RPMI8226 (cell line): ENCODE measurements around the gene MCOLN2.
"Not testable (repeated sequence)": the region's sequence is repeated elsewhere in the genome, so short reads cannot be mapped to it uniquely, and the experiment has no call there.

Source experiments
- DNase-seq: peaks from one replicate; pipeline ENCODE4 v3.0.0-alpha.2; 2015

The MCOLN2 gene

GRCh38 chr1:84939761-84940160 lies 57.2 kb downstream of the MCOLN2 start:
- DNase-seq, result no peak

- no peak for DNase-seq
Measured at GRCh38 chr1:84939151-84939550, 57.8 kb downstream of the MCOLN2 start.

DNA sequence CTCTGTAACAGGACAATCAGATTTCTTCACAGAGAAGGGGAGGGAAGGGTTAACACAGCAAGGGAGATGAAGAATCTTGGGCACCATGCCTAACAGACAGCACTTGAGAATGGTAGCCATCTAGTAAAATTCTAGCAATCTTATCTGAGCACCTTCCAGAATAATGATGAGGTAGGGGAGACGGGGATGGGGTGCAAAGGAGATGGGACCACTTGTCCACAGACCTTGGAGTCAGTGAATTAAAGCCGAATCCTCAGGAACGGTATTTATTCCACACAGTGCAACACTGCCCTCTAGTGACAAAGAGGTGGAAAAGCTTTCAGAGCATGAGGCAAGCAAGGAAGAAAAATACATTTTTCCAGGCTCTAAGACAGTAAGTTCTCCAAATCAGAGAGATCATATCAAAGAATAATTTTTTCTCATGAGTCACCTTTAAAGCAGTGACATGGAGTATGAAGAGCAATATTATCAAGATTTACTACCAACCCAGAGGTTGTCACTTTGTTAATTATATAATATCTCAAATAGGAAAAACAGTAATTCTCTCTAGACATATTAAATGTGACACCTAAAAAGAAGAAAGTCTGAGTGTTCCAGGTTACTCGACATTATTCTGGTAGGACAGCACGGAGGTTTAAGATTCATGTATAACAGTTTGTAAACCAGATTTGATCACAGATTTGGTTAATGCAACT lies 60.6 kb downstream of the MCOLN2 start:
- peak; percentile 46 for DNase-seq

DNA sequence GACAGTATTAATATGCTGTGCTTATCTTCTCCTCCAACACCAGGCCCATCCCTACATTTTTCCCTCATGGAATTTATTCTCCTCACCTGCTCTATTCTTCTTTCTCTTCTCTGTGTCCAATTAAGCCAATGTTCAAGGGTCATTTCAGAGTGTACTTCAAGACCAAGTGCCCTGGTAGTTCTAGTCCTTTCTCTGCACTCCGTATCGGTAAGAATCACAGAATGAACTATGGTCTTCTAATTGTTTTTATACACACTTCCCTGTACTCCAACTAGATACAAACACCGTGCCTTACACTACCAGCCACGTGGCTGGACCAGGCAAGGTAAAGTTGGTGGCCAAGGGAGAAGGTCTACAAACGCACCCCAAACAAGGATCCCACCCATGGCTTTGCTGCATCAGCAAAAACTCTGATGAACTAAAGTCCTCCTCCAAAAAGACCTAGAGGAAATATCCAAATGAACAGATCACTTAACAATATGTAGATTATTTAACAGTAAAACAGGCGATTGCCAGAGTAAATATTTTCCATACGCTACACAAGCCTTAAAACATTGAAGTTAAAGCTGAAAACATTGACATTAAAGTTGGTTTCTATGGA lies 63.8 kb downstream of the MCOLN2 start:
- DNase-seq, result no peak

DNA sequence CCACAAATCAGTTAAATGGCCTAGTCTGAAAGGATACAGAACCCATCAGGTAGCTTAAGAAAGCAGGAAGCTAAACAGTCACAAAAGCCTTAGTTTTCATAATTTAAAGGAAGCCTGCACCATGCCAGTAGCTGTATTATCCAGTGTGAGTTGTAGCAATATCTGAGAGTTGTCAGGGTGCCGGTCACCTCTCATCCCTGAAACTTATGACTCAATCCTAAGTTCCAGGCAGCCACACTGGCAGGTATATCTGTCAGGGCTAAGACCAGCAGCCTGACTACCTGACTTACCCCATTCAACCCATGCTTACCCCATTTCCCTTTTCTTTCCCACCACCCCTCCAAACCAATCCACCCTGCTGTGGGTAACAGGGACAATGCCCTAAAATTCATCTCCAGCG lies 66.1 kb downstream of the MCOLN2 start:
- DNase-seq, result no peak

DNA sequence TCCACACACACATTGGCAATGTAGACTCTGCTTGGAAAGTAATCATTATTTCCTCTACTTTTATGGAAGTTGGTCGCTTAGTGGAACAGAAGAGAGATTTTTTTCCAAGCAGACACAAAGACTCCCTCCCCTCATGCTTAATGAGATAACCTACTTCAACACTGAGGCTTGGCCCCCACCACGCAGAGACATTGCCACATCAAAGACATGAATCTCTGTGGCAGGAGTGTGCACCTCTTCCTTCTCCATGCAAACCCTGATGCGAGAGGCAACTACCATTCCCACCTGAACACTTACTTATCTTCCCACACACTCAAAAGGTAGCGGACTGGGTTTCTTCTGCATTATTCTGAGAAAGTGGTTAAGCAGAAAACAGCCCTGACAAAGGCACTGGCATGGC lies 66.6 kb downstream of the MCOLN2 start:
- no peak for DNase-seq

- no peak for DNase-seq
Measured at GRCh38 chr1:84929581-84929980, 67.3 kb downstream of the MCOLN2 start.

GRCh38 chr1:84928979-84929378 lies 67.9 kb downstream of the MCOLN2 start:
- DNase-seq, result no peak

GRCh38 chr1:84923317-84923716 lies 73.6 kb downstream of the MCOLN2 start:
- no peak for DNase-seq

- no peak for DNase-seq
Measured at GRCh38 chr1:84920159-84920558, 76.8 kb downstream of the MCOLN2 start.

DNA sequence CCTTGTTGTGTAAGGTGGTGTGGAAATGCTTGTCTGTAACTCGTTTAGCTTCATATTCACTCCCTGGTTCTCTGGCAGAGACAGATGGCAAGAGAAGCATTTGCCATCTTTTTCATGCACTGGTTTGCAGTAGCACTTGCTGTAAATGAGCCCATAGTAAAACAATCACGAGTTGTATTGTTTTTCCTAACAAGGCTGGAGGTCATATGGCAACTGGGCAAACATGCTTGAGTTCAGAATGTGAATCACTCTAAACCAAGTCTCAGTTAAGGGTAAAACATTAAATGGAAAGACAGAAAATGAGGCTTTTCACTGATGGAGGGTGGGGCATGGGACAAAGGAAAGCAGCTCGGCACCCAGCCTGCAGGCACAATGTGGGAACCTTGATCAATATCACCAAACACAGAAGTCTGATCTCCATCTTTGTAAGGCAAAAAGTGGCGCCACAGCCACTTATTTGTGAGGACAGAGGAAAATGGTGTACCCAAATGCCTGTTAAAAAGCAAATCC lies 77.4 kb downstream of the MCOLN2 start:
- DNase-seq, result no peak

- DNase-seq, result no peak
Measured at GRCh38 chr1:84918726-84919336, 78.1 kb downstream of the MCOLN2 start.

DNA sequence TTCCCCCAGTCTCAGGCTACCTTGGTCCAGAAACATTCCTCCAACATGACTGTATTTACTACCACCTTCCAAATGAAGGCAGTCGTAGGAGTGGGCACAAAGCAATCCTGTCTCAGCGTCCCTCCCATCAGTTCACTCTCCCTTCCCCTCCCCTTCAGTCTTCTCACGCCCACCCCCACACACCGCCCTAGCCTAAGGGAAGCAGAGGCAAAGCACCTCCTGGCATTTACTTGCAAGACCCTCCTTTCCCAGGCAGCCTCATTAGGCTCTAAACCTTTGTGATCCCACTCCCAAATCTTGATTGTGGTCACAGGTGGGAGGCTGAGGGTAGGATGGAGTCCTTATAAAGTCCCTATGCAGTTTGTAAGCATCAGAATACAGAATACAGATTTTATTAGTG lies 80.0 kb downstream of the MCOLN2 start:
- no peak for DNase-seq

DNA sequence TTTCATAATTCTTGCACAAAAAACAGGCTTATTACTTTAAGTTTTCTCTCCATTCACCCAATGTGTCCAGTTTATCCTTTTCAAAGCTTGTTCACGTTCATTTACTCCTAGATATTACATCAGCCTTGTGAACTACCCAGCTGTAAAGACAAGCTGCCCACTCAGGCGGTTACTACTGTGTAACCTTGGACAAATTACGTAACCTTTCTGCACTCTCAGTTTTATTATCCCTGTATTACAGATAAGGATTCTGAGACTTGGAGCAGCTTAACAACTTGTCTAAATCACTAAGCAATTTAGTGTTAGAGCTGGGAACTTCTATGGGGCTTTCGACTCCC lies 83.4 kb downstream of the MCOLN2 start:
- DNase-seq, result no peak

DNA sequence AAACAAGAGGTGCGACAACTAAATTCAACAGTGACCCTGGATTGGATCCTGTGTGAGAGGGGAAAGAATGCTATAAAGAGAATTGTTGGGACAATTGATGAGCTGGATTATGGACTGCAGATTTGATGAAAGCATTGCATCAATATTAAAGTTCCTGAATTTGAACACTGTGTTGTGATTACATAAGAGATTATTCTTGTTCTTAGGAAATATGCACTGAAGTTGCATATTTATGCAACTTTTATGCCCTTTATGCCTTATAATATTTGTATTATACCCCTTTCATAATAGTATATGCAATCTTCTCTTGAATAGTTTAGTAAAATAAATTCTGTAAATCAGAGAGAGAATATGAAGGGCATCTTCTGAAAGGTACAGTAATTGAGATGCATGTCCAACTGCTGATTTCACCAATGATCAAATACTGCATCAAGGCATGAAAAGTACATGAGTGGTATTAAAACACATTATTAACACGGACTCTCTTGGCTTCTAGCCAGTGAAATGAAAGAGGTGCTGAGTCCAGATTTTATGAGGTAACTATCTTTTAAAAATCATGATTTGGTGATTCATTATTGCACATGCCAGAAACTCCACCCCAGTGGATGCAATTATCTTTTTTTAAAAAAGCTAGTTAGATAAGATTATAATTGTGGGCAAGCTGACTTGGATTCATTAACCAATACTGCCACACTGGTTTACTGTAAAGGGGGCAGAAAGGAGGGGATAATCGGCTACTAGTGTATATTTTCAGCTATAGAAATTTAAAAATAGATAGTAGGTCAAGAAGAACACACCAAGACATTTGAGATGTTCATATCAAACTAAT lies 84.0 kb downstream of the MCOLN2 start:
- no peak for DNase-seq

GRCh38 chr1:84908746-84909464 lies 88.0 kb downstream of the MCOLN2 start:
- not testable (repeated sequence) for DNase-seq

DNA sequence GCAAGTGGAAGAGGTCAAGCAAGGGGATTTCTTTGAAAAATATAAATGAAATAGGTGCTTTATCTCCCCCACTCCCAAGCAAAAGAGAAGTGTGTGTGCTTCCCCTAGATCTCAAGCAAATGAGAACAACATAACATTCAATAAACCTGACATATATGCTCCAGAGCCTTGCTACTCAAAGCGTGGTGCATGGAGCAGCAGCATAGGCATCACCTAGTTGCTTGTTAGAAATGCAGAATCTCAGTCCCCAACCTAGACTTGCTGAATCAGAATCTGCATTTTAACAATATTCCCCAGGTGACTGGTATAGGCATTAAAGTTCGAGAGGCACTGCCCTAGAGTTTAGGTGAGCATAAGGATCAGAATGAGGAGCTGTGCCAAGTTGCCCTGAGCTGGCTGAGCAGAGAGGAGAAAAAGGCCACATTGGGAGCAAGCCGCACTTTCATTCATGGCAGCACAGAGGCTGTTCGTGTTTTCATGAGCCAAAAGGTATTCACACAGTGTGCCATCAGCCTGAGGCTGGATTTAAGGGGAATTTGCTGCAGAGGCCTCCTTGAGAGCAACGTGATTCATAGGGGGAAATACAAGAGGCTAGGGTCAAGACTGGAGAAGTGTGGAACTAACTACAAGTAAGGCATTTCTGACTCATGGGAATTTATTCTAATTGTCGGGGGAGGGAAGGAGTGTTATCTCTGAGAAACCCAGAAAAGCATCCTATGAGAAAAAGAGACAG lies 89.7 kb downstream of the MCOLN2 start:
- DNase-seq, result no peak

- DNase-seq, result not testable (repeated sequence)
Measured at GRCh38 chr1:84902727-84903126, 94.2 kb downstream of the MCOLN2 start.

GRCh38 chr1:84899969-84900368 lies 96.9 kb downstream of the MCOLN2 start:
- no peak for DNase-seq

- DNase-seq, result no peak
Measured at GRCh38 chr1:84896279-84896678, 100.6 kb downstream of the MCOLN2 start.

GRCh38 chr1:84892705-84893618 lies 104.0 kb downstream of the MCOLN2 start, which contains the start of gene LPAR3:
TSS of gene LPAR3 (minus strand) at chr1:84893206. CDS start at chr1:84866120, 27,086 bp downstream.
- no peak for DNase-seq
